Measurements from ENCODE around the gene IL13.
"Not testable (repeated sequence)": the region's sequence is repeated elsewhere in the genome, so short reads cannot be mapped to it uniquely, and the experiment has no call there.

IL13 gene

DNA sequence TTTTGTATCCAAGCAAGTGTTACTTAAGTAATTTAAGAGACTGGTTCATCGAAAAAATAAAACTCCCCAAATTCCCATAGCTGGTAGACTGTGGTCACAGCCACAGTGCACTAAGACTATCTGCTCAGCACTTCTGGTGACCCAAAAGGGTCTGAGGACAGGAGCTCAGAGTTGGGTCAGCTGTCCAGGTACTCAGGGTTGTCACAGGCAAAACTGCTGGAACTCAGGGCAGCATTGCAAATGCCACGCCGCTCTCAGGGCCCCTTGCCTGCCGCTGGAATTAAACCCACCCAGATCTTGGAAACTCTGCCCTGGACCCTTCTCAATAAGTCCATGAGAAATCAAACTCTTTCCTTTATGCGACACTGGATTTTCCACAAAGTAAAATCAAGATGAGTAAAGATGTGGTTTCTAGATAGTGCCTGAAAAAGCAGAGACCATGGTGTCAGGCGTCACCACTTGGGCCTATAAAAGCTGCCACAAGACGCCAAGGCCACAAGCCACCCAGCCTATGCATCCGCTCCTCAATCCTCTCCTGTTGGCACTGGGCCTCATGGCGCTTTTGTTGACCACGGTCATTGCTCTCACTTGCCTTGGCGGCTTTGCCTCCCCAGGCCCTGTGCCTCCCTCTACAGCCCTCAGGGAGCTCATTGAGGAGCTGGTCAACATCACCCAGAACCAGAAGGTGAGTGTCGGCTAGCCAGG is at the start of gene IL13:
Gene IL13 (plus strand): TSS at position 498 of the 705 bp plus-strand sequence. CDS start 14 bp downstream, at position 512.
- in situ Hi-C loops (cut with MboI; ENCODE audit: low sequenced_read_pairs) = no loop called here

DNA sequence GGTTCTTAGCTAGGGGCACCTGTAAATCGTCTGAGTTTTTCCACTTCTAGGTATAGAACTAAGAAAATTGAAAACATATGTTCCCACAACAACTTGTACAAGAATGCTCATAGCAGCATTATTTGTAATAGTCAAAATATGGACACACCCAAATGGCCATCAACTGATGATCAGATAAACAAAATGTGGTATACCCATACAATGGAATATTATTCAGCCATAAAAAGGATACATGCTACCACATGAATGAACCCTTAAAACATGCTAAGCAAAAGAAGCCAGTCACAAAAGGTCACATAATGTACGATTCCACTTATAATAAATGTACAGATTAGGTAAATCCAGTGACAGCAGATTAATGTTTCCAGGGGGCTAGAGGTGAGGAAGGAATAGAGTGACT is 46.0 kb upstream of the IL13 start:
- in situ Hi-C loops (cut with MboI; ENCODE audit: low sequenced_read_pairs) = no loop called here

GRCh38 chr5:132612846-132613245 is 45.1 kb upstream of the IL13 start:
- in situ Hi-C loops (cut with MboI; ENCODE audit: low sequenced_read_pairs) = no loop called here

GRCh38 chr5:132621699-132622098 is 36.3 kb upstream of the IL13 start:
- in situ Hi-C loops (cut with MboI; ENCODE audit: low sequenced_read_pairs) = no loop called here

GRCh38 chr5:132622608-132623007 is 35.4 kb upstream of the IL13 start:
- in situ Hi-C loops (cut with MboI; ENCODE audit: low sequenced_read_pairs) = no loop called here

DNA sequence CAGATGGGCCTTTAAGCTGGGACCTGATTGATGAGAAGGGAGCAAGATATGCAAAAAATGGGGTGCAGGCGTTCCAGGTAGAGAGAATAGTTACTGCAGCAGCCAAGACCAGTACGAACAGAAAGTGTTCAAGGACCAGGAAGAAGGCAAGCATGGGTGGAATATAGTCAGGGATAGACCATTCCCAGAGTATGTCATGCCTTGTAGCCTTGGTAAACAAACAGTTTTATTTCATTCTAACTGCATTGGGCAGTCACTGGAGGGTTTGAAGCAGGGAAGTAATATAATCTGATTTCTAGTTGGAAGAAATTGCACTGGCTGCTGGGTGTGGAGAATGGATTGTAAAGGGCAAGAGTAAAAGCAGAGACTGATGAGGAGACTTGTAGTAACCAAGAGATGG is 30.5 kb upstream of the IL13 start:
- in situ Hi-C loops (cut with MboI; ENCODE audit: low sequenced_read_pairs) = no loop called here

DNA sequence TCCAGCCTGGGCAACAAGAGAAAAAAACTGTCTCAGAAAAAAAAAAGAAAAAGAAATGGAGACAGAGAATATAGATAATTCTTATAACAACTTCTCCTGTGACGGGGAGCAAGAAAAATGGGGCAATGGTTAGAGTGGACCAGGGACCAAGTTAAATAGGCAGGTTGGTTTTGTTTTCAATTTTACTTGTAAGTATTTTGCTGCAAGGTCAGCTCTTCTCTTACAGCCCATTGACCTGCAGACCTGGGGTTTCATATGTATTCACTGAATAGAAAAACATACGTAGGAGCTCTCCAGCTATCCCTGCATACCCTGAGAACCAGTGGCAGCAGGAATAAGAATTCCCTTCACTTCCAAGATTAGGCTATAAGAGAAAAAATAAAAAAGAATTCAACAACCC is 29.2 kb upstream of the IL13 start:
- in situ Hi-C loops (cut with MboI; ENCODE audit: low sequenced_read_pairs) = no loop called here

DNA sequence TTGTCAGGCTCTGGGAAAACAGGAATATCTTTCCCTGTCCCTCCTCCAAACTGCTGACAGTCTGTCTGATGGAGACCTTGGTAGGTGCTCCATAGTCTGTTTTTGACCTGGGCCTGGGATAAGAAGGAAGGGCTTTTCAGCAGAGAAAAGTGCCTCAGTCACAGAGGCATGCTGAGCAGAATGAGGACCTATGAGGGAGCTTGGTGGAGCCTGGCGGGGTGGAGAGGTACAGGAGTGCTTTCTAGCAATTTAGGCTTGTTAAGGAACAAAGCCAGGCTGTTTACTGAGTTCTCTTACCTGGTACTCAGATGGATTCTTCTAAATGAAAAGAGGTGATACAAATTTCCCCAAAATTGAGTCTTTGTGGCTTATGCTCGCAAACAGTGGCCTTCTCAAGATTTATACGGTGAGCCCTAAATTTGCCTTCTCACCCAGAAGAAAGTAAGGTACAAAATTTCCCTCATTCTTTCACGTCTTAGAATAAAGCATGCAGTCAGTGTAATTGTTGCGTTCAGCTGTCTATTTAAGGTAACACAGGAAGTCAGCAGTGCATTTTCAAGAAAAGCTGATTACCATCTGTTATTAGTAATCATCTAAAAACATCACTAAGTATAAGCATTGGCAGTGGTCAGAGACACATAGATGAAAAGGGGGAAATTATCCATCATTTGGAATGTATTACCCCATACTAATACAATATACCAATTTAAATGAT is 28.6 kb upstream of the IL13 start:
- in situ Hi-C loops (cut with MboI; ENCODE audit: low sequenced_read_pairs) = no loop called here

DNA sequence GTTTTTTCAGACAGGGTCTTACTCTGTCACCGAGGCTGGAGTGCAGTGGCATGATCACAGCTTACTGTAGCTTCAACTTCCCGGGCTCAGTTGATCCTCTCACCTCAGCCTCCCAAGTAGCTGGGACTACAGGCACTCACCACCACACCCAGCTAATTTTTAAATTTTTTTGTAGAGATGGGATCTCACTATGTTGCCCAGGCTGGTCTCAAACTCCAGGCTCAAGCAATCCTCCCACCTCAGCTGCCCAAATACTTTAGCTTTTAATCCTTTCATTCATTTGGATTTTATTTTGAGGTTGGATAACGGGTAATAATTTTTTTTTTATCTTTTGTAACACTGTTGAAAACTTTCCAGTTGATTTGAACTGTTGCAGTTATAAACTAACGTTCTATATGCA is 24.4 kb upstream of the IL13 start:
- in situ Hi-C loops (cut with MboI; ENCODE audit: low sequenced_read_pairs) = not testable (repeated sequence)

- in situ Hi-C loops (cut with MboI; ENCODE audit: low sequenced_read_pairs) = no loop called here
Measured at GRCh38 chr5:132635873-132636272, 22.1 kb upstream of the IL13 start.

DNA sequence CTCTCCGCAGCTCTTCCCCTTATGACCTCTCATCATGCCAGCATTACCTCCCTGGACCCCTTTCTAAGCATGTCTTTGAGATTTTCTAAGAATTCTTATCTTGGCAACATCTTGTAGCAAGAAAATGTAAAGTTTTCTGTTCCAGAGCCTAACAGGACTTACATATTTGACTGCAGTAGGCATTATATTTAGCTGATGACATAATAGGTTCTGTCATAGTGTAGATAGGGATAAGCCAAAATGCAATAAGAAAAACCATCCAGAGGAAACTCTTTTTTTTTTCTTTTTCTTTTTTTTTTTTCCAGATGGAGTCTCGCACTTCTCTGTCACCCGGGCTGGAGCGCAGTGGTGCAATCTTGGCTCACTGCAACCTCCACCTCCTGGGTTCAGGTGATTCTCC is 20.7 kb upstream of the IL13 start:
- in situ Hi-C loops (cut with MboI; ENCODE audit: low sequenced_read_pairs) = no loop called here

- in situ Hi-C loops (cut with MboI; ENCODE audit: low sequenced_read_pairs) = no loop called here
Measured at GRCh38 chr5:132639706-132640130, 18.3 kb upstream of the IL13 start.

DNA sequence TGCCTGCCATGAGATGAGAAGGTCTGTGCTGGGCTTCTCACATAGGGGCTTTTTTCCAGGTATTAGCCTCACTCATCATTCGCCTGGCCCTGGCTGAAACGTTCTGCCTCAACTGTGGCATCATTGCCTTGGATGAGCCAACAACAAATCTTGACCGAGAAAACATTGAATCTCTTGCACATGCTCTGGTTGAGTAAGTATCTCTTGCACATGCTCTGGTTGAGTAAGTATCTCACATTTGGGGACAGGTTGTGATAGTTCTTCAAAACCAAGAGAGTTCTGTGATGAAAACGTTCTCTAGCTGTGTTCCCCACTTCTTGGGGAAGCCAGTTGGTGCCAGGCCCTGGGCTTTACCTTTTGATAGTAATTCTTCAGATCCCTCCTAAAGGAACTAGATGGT is 17.4 kb upstream of the IL13 start:
- in situ Hi-C loops (cut with MboI; ENCODE audit: low sequenced_read_pairs) = no loop called here

DNA sequence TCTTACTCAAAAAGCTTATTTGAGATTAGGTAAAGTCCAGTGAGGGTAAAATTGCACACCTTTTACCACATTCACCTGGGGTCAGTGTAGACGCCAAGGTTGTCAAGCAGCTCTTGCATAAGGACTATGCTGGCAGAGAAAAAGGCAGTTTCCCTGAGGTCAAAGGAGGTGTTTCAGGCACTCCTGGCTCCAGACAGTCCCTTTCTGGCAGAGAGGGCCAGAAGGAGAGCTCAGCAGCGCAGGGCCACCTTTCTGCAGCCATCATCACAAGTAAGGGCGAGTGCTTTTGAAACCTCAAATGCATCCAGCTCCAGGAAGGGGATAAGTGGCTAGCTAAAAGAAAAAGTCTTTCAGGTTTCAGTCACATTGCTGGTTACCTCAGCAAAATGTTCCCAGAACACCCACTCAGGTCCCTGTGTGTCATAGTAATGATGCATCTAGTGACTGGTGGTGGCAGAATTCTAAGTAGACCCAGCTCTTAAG is 16.7 kb upstream of the IL13 start:
- in situ Hi-C loops (cut with MboI; ENCODE audit: low sequenced_read_pairs) = no loop called here

- in situ Hi-C loops (cut with MboI; ENCODE audit: low sequenced_read_pairs) = no loop called here
Measured at GRCh38 chr5:132641841-132642240, 16.1 kb upstream of the IL13 start.

- in situ Hi-C loops (cut with MboI; ENCODE audit: low sequenced_read_pairs) = no loop called here
Measured at GRCh38 chr5:132644177-132644576, 13.8 kb upstream of the IL13 start.

DNA sequence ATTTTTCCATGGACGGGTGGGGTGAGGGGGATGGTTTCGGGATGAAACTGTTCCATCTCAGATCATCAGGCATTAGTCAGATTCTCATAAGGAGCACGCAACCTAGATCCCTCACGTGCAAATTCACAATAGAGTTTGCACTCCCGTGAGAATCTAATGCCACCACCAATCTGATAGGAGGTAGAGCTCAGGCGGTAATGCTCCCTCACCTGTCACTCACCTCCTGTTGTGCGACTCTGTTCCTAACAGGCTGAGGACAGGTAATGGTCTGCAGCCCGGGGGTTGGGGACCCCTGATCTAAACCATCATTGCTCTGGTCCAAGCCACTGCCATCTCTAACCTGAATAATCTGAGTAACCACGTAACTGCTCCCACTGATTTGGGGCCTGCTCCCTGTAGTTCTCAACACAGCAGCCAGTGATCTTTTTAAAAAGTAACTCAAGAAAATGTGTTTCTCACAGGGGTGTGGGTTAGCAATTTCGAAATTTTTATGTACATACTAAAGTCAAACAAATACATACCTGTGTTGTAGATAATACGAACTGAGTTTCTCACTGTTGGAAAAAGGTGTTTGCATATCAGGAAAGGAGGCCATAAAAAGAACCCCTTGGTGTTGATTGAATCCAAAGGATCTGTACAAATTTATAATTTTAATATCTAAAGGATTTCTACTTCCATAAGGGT is 11.2 kb upstream of the IL13 start:
- in situ Hi-C loops (cut with MboI; ENCODE audit: low sequenced_read_pairs) = no loop called here

- in situ Hi-C loops (cut with MboI; ENCODE audit: low sequenced_read_pairs) = no loop called here
Measured at GRCh38 chr5:132647473-132647872, 10.5 kb upstream of the IL13 start.

DNA sequence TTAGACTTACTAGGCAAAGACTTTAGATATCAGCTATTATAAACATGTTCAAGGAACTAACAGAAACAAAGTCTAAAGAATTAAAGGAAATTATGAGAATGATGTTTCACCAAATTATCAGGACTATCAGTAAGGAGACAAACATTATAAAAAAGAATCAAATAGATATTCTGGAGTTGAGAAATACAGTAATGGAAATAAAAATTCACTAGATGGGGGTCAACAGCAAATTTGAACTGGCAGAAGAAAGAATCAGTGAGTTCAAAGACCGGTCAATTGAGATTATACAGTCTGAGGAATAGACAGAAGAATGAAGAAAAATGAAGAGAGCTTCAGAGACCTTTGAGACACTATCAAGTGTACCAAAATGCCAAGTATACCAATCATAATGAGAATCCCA is 9.6 kb upstream of the IL13 start:
- in situ Hi-C loops (cut with MboI; ENCODE audit: low sequenced_read_pairs) = no loop called here

DNA sequence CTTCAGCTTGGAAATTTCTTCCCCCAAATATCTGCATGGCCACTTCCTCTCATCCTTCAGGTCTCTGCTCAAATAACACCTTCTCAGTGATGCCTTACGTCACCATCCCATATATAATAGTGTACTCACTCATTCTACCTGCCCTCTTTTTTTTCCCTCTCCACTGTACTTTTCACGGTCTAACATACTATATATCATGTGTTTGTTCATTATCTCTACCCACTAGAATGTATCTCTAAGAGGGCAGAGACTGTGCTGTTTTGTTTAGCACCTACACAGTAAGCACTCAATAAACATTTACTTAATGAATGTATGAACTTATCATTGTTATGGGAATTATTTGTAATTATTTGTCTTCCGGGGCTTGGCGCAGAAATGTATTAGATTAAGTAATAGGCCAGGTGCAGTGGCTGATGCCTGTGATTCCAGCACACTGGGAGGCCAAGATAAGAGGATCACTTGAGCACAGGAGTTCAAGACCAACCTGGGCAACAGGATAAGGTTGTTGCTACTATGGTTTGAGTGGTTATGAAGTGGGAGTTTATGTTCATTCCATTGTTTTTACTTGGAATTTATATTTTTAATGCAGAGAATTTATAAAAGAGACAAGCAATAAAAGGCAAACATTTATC is 6.0 kb upstream of the IL13 start:
- in situ Hi-C loops (cut with MboI; ENCODE audit: low sequenced_read_pairs) = no loop called here

GRCh38 chr5:132653716-132654115 is 4.3 kb upstream of the IL13 start:
- in situ Hi-C loops (cut with MboI; ENCODE audit: low sequenced_read_pairs) = no loop called here
